GM20431 (cell line): Measurements from ENCODE around the gene C6orf15.

ENCODE experiments used
- in situ Hi-C: fragments of 300-500 bp; cut with MseI, MboI; formaldehyde crosslinking; loops from one replicate; pipeline ENCODE4 v1.15.0; 2020; ENCODE audit warnings: low sequenced_read_pairs; ENCODE audit not compliant: unreplicated experiment

C6orf15 gene

GRCh38 chr6:31076611-31077010 lies 35.8 kb downstream of the C6orf15 start:
- in situ Hi-C loops: loop anchor here (10.0 kb wide), 1 partner anchor 152 kb away; no protein-coding TSS in a partner anchor

- in situ Hi-C loops: loop anchor here (10.0 kb wide), 1 partner anchor 151 kb away; no protein-coding TSS in a partner anchor
Observed at GRCh38 chr6:31075528-31075927, 36.8 kb downstream of the C6orf15 start.

DNA sequence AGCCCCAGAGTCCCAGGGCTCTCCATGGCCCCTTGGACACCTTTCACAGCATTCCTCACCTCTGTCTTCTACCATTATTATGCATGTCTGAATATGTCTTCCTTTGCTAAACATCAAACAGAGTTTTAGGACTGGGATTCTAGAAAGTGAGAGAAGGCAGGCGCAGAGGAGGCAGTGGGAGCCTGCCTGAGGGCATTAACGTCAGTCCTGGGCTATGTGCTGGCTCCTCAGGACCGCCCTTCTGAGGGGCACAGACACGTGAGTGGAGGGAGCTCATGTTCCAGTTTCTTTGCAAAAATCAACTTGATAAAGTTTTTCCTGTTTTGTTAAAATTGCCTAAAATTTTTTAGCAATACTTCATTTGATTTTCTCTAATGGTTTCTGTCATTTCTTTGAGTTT lies 38.0 kb downstream of the C6orf15 start:
- in situ Hi-C loops: loop anchor here (10.0 to 25.0 kb wide), 2 partner anchors 150 to 237 kb away; no protein-coding TSS in a partner anchor

- in situ Hi-C loops: loop anchor here (10.0 to 25.0 kb wide), 2 partner anchors 146 to 233 kb away; no protein-coding TSS in a partner anchor
Observed at GRCh38 chr6:31070711-31071197, 41.6 kb downstream of the C6orf15 start.

DNA sequence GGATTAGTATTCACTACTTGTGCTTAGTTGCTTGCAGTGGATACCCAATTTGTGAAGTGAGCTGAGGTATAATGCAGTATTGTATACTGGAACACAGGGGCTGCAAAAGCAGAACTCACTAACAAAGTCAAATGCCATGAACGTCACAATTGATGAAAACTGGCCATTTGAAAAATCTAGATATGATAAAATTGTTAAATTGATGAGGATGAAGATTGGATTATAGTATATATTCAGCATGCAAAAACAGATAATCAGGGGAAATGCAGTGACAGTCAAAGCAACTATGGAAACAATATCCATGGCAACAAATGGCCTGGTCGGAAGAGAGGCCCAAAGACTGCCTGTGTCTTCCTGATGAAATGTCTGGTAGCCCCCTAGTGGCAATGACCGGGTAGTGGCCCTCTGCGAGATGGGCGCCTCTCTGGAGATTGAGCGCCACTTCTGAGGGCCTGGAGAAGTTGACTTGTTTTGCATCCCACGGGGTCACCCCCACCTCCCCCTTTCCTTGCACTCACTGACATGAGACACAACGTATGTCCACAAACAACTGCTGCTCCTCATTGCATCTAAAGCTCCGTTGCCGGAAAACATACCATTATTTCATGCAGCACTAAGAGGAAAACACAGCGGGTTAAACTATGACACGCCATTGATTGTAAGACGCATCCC lies 43.6 kb downstream of the C6orf15 start:
- in situ Hi-C loops: loop anchor here (25.0 kb wide), 1 partner anchor 232 kb away; no protein-coding TSS in a partner anchor

DNA sequence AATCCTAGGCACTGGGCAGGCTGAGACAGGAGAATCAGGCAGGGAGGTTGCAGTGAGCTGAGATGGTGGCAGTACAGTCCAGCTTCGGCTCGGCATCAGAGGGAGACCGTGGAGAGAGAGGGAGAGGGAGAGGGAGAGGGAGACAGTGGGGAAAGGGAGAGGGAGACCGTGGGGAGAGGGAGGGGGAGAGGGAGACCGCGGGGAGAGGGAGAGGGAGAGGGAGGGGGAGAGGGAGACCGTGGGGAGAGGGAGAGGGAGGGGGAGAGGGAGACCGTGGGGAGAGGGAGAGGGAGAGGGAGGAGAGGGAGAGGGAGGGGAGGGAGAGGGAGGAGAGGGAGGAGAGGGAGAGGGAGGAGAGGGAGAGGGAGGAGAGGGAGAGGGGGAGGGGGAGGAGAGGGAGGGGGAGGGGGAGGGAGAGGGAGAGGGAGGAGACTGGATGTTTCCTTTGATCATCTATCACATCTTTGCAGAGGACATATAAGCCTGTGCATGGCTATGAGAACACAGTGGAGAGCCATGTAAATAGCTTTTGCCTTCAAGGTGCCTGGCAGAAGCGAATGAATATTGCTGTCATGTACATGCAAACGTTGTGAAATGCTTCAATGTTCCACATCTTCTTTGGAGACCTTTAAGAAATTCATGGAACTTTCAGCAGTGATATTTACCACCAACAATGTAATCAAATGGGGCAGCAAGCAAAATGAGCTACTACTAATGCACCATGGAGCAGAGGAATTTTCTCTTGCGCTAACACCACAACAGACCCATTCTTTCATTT lies 44.3 kb downstream of the C6orf15 start:
- in situ Hi-C loops: loop anchor here (25.0 kb wide), 1 partner anchor 231 kb away; no protein-coding TSS in a partner anchor

DNA sequence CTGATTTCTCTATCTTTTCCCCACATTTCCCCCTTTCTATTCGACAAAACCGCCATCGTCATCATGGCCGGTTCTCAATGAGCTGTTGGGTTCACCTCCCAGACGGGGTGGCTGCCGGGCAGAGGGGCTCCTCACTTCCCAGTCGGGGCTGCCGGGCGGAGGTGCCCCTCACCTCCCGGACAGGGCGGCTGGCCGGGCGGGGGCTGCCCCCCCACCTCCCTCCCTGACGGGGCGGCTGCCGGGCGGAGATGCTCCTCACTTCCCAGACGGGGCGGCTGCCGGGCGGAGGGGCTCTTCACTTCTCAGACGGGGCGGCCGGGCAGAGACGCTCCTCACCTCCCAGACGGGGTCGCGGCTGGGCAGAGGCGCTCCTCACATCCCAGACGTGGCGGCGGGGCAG lies 45.3 kb downstream of the C6orf15 start:
- in situ Hi-C loops: loop anchor here (25.0 kb wide), 1 partner anchor 230 kb away; no protein-coding TSS in a partner anchor

- in situ Hi-C loops: loop anchor here (25.0 kb wide), 1 partner anchor 228 kb away; no protein-coding TSS in a partner anchor
Observed at GRCh38 chr6:31065556-31065955, 46.8 kb downstream of the C6orf15 start.

- in situ Hi-C loops: loop anchor here (25.0 kb wide), 1 partner anchor 227 kb away; no protein-coding TSS in a partner anchor
Observed at GRCh38 chr6:31063906-31064435, 48.4 kb downstream of the C6orf15 start.
